GM20431 (cell line): ENCODE data around the gene MIS18A.

Experiments used
- in situ Hi-C: fragments of 300-500 bp; cut with MseI, MboI; formaldehyde crosslinking; loops from one replicate; pipeline ENCODE4 v1.15.0; 2020; ENCODE audit warnings: low sequenced_read_pairs; ENCODE audit not compliant: unreplicated experiment

The MIS18A gene

GRCh38 chr21:32306021-32306780 lies 27.4 kb upstream of the MIS18A start:
- in situ Hi-C loops: no loop called here

GRCh38 chr21:32304998-32305397 lies 26.1 kb upstream of the MIS18A start:
- in situ Hi-C loops: no loop called here

GRCh38 chr21:32303385-32303784 lies 24.5 kb upstream of the MIS18A start:
- in situ Hi-C loops: no loop called here

GRCh38 chr21:32302560-32302959 lies 23.7 kb upstream of the MIS18A start:
- in situ Hi-C loops: no loop called here

- in situ Hi-C loops: no loop called here
These were observed 22.7 kb upstream of the MIS18A start for GRCh38 chr21:32301596-32301995.

- in situ Hi-C loops: no loop called here
These were observed 21.4 kb upstream of the MIS18A start for GRCh38 chr21:32300117-32300681.

- in situ Hi-C loops: no loop called here
These were observed 20.8 kb upstream of the MIS18A start for GRCh38 chr21:32299695-32300094.

- in situ Hi-C loops: no loop called here
These were observed 19.8 kb upstream of the MIS18A start, which contains the start of gene MRAP for GRCh38 chr21:32298658-32299081. MRAP (plus strand) TSS chr21:32298855; CDS start chr21:32298972, 117 bp downstream.

GRCh38 chr21:32298148-32298559 lies 19.3 kb upstream of the MIS18A start:
- in situ Hi-C loops: no loop called here

- in situ Hi-C loops: no loop called here
These were observed 18.6 kb upstream of the MIS18A start for GRCh38 chr21:32297449-32297848.

- in situ Hi-C loops: no loop called here
These were observed 6.6 kb upstream of the MIS18A start for GRCh38 chr21:32285476-32285875.

- in situ Hi-C loops: no loop called here
These were observed 4.1 kb upstream of the MIS18A start for GRCh38 chr21:32282992-32283391.

GRCh38 chr21:32281531-32281930 lies 2.7 kb upstream of the MIS18A start:
- in situ Hi-C loops: no loop called here

- in situ Hi-C loops: no loop called here
These were observed 480 bp upstream of the MIS18A start for GRCh38 chr21:32279377-32279680.

- in situ Hi-C loops: no loop called here
These were observed 746 bp downstream of the MIS18A start for GRCh38 chr21:32278103-32278502.

- in situ Hi-C loops: no loop called here
These were observed 2.2 kb downstream of the MIS18A start for GRCh38 chr21:32276671-32277070.

GRCh38 chr21:32270748-32271147 lies 8.1 kb downstream of the MIS18A start:
- in situ Hi-C loops: loop anchor here (25.0 kb wide), 1 partner anchor 408 kb away; the partner anchor contains the start of gene HUNK

GRCh38 chr21:32265321-32265720 lies 13.5 kb downstream of the MIS18A start:
- in situ Hi-C loops: loop anchor here (25.0 kb wide), 1 partner anchor 403 kb away; the partner anchor contains the start of gene HUNK

GRCh38 chr21:32261929-32262328 lies 16.9 kb downstream of the MIS18A start:
- in situ Hi-C loops: loop anchor here (25.0 kb wide), 1 partner anchor 400 kb away; the partner anchor contains the start of gene HUNK

- in situ Hi-C loops: loop anchor here (25.0 kb wide), 1 partner anchor 398 kb away; the partner anchor contains the start of gene HUNK
These were observed 18.7 kb downstream of the MIS18A start for GRCh38 chr21:32260130-32260529.

- in situ Hi-C loops: loop anchor here (25.0 kb wide), 1 partner anchor 396 kb away; the partner anchor contains the start of gene HUNK
These were observed 20.1 kb downstream of the MIS18A start for GRCh38 chr21:32258786-32259048.
